Pancreas (tissue), 10 donors: ENCODE measurements around the gene MRGPRD. TPM values are rescaled to one million over a fixed set of nuclear protein-coding genes. Genes with fewer than 3 reads are reported as not detected.
A peak's percentile ranks its signal among the peaks of the same experiment; 100 is the strongest.

Experiments used
- ATAC-seq, 4 donors: fragments of 200-7000 bp; cut with Tn5 transposase; one replicate each; pipeline versions ENCODE4 v1.8.0 to v1.9.1; 2020; ENCODE audit warnings: mild to moderate bottlenecking in 4 of 4, moderate library complexity in 4 of 4
- DNase-seq, 6 donors: peaks; one replicate each; pipeline ENCODE4 v3.0.0-alpha.2; 2020
- FAIRE-seq: peaks from 2 replicates; lab custom pipeline; 2012; peaks lifted over from hg19 to GRCh38; lab: Jason Lieb, UNC
- H3K27ac ChIP-seq, 4 donors: fragments of 200-600 bp; sonication (generic); 1 replicate in 3 of 4; 2 replicates in 1 of 4; pipeline versions ENCODE4 v1.5.0 to v1.8.0; 2020
- H3K27me3 ChIP-seq, 4 donors: fragments of 200-600 bp; one replicate each; pipeline ENCODE4 v1.8.0; 2021
- H3K36me3 ChIP-seq, 3 donors: fragments of 200-600 bp; sonication (generic) in 1 of 3; one replicate each; pipeline versions ENCODE4 v1.5.0 to v1.8.0; 2020 to 2021
- H3K4me1 ChIP-seq, 3 donors: fragments of 200-600 bp; one replicate each; pipeline ENCODE4 v1.8.0; 2021
- H3K4me3 ChIP-seq, 4 donors: fragments of 200-600 bp; sonication (generic) in 2 of 4; one replicate each; pipeline versions ENCODE4 v1.5.0 to v1.8.0; 2020 to 2021
- H3K9me3 ChIP-seq, 4 donors: fragments of 200-600 bp; one replicate each; pipeline ENCODE4 v1.8.0; 2021
- WGBS, 2 donors: extraction: QIAGEN DNeasy Blood & Tissue Kit; methylation state at CpG; one replicate each; pipeline ENCODE4 v1.1.7; 2013; 5-methylcytosine and 5-hydroxymethylcytosine counted together
- intact Hi-C, 3 donors: fragments of 100-400 bp; cut with DNase I; formaldehyde crosslinking; loops; one replicate each; pipeline versions ENCODE4 v1.11.1 to v1.14.2; 2022
- polyA plus RNA-seq, 2 donors: library from polyadenylated mRNA; stranded (reverse); fragments of 200-250 nt; gene quantifications; one replicate each; pipeline ENCODE4 v1.2.3, GENCODE V29; 2013
- total RNA-seq, 6 donors: library from RNA; stranded (reverse); fragmentation: NEBNext Ultra II Directional in 4 of 6; extraction: Animal tissue kit (Norgen Biotek cat#: 25700) in 4 of 6; gene quantifications; one replicate each; pipeline versions ENCODE4 v1.2.1 to v1.2.4, GENCODE V29; 2021 to 2023
- TF ChIP-seq, protein P1 (sequence below), 4 donors: fragments of 200-600 bp; sonication (generic) in 3 of 4; IDR thresholded peaks; one replicate each; pipeline versions ENCODE4 v1.5.0 to v1.8.0; 2021; ENCODE audit warnings: antibody characterized with exemption in 4 of 4
- donor health status: healthy with polysubstance abuse.
- donor health status: DM: no; HTN: no; CAD: no; lungs with moderate emphysema.
- donor health status: DM: no; HTN: no; CAD: no.
- donor health status: control.
- donor health status: control.
- donor health status: Bipolar disorder and iron deficiency.
- donor health status: DM: yes; HTN: yes; CAD: no.
- donor health status: DM: no; HTN: no; CAD: no.
- donor health status: DM: no; HTN: no; CAD: no.
- donor health status: DM: yes; HTN: yes; CAD: no.

MRGPRD gene
- total and polyA plus RNA-seq, 8 donors: not detected

DNA sequence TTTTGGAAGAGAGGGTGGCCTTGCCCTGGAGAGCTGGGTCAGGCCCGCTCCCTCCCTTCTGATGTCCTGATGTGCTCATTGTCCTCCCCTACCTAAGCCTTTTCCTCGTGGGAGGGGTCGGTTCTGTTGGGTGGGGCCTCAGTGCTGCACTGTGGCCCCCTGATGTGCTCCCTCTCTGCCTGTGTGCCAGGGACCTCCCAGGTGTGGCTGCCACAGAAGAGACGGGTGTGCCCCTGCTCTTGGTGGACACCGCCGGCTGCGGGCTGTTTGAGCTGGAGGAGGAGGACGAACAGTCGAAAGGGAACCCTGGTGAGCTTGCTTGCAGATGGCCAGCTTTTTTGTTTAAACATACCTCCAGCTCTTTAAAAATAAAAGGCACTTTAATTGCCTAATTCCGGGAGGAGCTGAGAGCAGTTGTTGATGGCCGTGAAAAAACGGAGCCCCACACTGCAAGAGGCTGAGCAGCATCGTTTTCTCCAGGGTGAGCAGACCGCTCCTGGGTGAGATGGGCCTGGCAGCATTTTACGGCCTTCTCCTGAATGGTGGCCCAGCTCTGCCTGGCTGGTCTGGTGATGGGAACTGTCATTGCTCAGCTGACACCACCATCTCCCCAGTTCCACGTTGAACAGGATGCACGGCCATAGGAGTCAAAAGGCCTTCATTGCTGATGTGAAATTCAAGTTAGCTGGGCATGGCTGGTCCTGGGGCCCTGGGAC, 47.0 kb downstream of the MRGPRD start:
- DNase-seq (peak in 1 of 6 donors; percentile 47), FAIRE-seq (no peak), ATAC-seq (no peak)
- TF ChIP-seq, protein P1, sequence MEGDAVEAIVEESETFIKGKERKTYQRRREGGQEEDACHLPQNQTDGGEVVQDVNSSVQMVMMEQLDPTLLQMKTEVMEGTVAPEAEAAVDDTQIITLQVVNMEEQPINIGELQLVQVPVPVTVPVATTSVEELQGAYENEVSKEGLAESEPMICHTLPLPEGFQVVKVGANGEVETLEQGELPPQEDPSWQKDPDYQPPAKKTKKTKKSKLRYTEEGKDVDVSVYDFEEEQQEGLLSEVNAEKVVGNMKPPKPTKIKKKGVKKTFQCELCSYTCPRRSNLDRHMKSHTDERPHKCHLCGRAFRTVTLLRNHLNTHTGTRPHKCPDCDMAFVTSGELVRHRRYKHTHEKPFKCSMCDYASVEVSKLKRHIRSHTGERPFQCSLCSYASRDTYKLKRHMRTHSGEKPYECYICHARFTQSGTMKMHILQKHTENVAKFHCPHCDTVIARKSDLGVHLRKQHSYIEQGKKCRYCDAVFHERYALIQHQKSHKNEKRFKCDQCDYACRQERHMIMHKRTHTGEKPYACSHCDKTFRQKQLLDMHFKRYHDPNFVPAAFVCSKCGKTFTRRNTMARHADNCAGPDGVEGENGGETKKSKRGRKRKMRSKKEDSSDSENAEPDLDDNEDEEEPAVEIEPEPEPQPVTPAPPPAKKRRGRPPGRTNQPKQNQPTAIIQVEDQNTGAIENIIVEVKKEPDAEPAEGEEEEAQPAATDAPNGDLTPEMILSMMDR (IDR thresholded peaks at IDR 0.05): no peak
- 86 to 90% methylated on average over 17 of the region's 17 CpGs for WGBS, 2 donors
- Histone ChIP-seq H3K27ac (no peak overlapping the region), H3K4me1 (no peaks in the 10 kb centered on the region), H3K9me3 (no peaks in the 10 kb centered on the region), H3K27me3 (no peaks in the 10 kb centered on the region), H3K4me3 (no peak overlapping the region), H3K36me3 (peaks cover 6 to 57% (median 31%) of the 10 kb centered on the region in 3 donors)
- intact Hi-C loops: no loop called here

DNA sequence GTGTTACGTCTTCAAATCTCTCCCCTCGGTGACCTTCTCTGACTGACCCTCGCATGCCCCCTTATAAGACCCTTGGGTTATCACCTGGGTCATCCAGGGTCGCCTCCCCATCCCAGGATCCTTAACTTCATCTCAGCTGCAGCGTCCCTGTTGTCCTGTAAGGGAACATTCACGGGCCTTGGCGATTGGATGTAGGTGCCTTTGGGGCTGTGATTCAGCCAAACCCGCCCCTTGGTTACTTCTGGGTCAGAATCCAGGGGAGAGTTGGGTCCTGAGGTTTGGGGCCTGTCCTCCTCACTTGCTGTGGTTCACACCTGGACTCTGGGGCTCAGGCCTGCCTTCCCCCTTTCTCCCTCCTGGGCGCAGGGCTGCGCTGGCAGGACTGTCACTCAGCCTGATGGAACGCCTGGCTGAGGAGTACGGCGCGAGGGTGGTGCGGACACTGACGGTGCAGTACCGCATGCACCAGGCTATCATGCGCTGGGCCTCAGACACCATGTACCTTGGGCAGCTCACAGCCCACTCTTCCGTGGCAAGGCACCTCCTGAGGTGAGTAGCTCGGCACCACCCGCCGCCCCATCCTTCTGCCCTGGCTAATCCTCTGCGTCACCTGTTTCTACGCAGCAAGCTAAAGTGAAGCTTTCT, 47.7 kb downstream of the MRGPRD start:
- intact Hi-C loops: no loop called here
- peaks cover 9 to 62% (median 31%) of the 10 kb centered on the region in 3 donors for H3K36me3 ChIP-seq

DNA sequence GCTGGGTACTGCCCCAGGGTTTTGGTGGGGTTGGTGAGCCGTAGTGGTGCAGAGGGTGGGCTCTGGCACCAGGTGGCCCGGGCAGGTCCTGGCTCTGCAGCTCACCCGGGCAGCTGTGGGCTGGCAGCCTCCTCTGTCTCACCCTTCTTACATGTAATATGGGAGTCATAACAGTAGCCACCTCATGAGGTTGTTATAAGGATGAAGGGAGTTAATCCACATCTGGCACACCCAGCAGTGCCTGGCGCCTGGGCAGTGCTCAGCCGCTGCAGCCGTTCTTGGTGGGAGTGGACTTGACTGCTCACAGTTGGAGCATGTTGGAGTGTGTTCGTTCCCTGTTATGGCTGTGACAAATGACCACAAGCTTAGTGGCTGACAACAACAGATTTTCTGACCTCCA, 48.4 kb downstream of the MRGPRD start:
- Histone ChIP-seq H3K27ac (no peak overlapping the region), H3K27me3 (no peaks in the 10 kb centered on the region), H3K4me3 (no peak overlapping the region), H3K4me1 (no peaks in the 10 kb centered on the region), H3K9me3 (no peaks in the 10 kb centered on the region), H3K36me3 (peaks cover 9 to 56% (median 26%) of the 10 kb centered on the region in 3 donors)
- no peak for ATAC-seq
- TF ChIP-seq, protein P1 (IDR thresholded peaks at IDR 0.05): no peak
- 91 to 97% methylated on average over 7 of the region's 7 CpGs for WGBS, 2 donors
- intact Hi-C loops: no loop called here
- no peak for DNase-seq
- FAIRE-seq: no peak

More for the DNA sequence above, 47.7 kb downstream of the MRGPRD start:
- Histone ChIP-seq H3K9me3 (no peaks in the 10 kb centered on the region), H3K4me1 (no peaks in the 10 kb centered on the region), H3K4me3 (no peak overlapping the region), H3K27ac (no peak overlapping the region), H3K27me3 (no peaks in the 10 kb centered on the region)
- FAIRE-seq (no peak), DNase-seq (peak in 1 of 6 donors; percentile 37), ATAC-seq (no peak)
- 96% methylated on average over 24 of the region's 24 CpGs for WGBS, 2 donors
- TF ChIP-seq, protein P1 (IDR thresholded peaks at IDR 0.05): no peak

DNA sequence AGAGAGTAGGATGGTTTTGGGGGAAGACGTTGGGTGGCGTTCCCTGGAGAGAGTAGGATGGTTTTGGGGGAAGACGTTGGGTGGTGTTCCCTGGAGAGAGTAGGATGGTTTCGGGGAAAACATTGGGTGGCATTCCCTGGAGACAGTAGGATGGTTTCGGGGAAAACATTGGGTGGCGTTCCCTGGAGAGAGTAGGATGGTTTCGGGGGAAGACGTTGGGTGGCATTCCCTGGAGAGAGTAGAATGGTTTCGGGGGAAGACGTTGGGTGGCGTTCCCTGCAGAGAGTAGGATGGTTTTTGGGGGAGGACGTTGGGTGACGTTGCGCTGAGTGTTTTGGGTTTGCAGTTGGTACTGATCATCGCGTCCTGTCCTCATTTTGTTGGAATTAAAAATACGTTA, 48.9 kb downstream of the MRGPRD start:
- Histone ChIP-seq H3K9me3 (no peaks in the 10 kb centered on the region), H3K4me3 (no peak overlapping the region), H3K4me1 (no peaks in the 10 kb centered on the region), H3K36me3 (peaks cover 9 to 52% (median 23%) of the 10 kb centered on the region in 3 donors), H3K27ac (no peak overlapping the region), H3K27me3 (no peaks in the 10 kb centered on the region)
- TF ChIP-seq, protein P1 (IDR thresholded peaks at IDR 0.05): no peak
- ATAC-seq (no peak), FAIRE-seq (no peak), DNase-seq (no peak)
- 84 to 92% methylated on average over 17 of the region's 17 CpGs for WGBS, 2 donors
- intact Hi-C loops: no loop called here
